ENCODE results near the gene ISCU.

DNA sequence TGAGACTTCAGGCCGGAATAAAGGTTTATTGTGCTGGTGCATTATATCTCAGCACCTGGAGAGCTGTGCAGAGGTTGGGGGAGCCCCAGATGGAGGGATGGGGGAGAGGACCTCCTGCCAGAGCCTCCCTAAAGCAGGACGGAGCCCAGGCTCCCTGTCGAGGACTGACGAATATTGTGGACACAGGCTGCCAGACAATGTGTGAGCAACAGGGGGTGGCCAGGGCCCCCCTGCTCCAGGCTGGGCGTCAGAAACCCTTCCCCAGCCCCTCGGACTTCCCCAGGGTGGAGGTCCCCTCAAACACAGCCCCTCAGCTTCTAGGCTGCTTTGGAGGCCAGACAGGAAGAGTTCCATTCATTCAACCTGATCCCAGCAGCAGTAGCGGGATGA is 27.4 kb downstream of the ISCU start:
- no peak for TF ChIP-seq EZH2 (IDR thresholded peaks at IDR 0.05)
- TF ChIP-seq POLR2AphosphoS5 (IDR thresholded peaks at IDR 0.05; ENCODE audit: borderline replicate concordance, low read depth, low read length), result no peak

All from SK-N-MC (cell line).